EH (cell line): ENCODE results near the gene AFF3.

Experiments used
- DNase-seq: peaks from one replicate; pipeline ENCODE4 v3.0.0-alpha.2; 2015; ENCODE audit warnings: low read depth

The AFF3 gene

GRCh38 chr2:99707592-99707991 lies 434.8 kb downstream of the AFF3 start:
- peak; percentile 85 for DNase-seq

- DNase-seq: peak; percentile 31
These were observed 435.7 kb downstream of the AFF3 start for GRCh38 chr2:99706735-99707134.

GRCh38 chr2:99701503-99701902 lies 440.9 kb downstream of the AFF3 start:
- DNase-seq: peak; percentile 38

- no peak for DNase-seq
These were observed 441.6 kb downstream of the AFF3 start for GRCh38 chr2:99700482-99701398.

GRCh38 chr2:99698896-99699295 lies 443.5 kb downstream of the AFF3 start:
- peak; percentile 60 for DNase-seq

- DNase-seq: peak; percentile 95
These were observed 444.4 kb downstream of the AFF3 start for GRCh38 chr2:99697811-99698568.

GRCh38 chr2:99695944-99696253 lies 446.5 kb downstream of the AFF3 start:
- peak; percentile 47 for DNase-seq

- DNase-seq: no peak
These were observed 447.1 kb downstream of the AFF3 start for GRCh38 chr2:99695130-99695943.

- no peak for DNase-seq
These were observed 448.1 kb downstream of the AFF3 start for GRCh38 chr2:99694331-99694730.

GRCh38 chr2:99692785-99693184 lies 449.6 kb downstream of the AFF3 start:
- no peak for DNase-seq

- no peak for DNase-seq
These were observed 450.5 kb downstream of the AFF3 start for GRCh38 chr2:99691926-99692325.

GRCh38 chr2:99689145-99689742 lies 453.1 kb downstream of the AFF3 start:
- no peak for DNase-seq

GRCh38 chr2:99688699-99689098 lies 453.7 kb downstream of the AFF3 start:
- DNase-seq: no peak

- peak; percentile 83 for DNase-seq
These were observed 459.9 kb downstream of the AFF3 start for GRCh38 chr2:99682275-99683060.

GRCh38 chr2:99680946-99681345 lies 461.4 kb downstream of the AFF3 start:
- peak; percentile 76 for DNase-seq

GRCh38 chr2:99679518-99679917 lies 462.9 kb downstream of the AFF3 start:
- DNase-seq: no peak

- no peak for DNase-seq
These were observed 463.8 kb downstream of the AFF3 start for GRCh38 chr2:99678625-99679024.

- DNase-seq: no peak
These were observed 464.6 kb downstream of the AFF3 start for GRCh38 chr2:99677814-99678213.

GRCh38 chr2:99675130-99675661 lies 467.2 kb downstream of the AFF3 start:
- no peak for DNase-seq

- no peak for DNase-seq
These were observed 468.3 kb downstream of the AFF3 start for GRCh38 chr2:99674090-99674489.

- DNase-seq: no peak
These were observed 469.5 kb downstream of the AFF3 start for GRCh38 chr2:99672766-99673350.
